SK-N-SH treated with all-trans-retinoic acid at 6 μM for 48 hours (cell line): Measurements from ENCODE around the gene COL19A1.

Source experiments
- ATAC-seq: fragments of 200-7000 bp; cut with Tn5 transposase; 3 replicates; pipeline ENCODE4 v1.9.1; 2020; ENCODE audit warnings: mild to moderate bottlenecking, moderate library complexity
- ARNTL ChIP-seq: fragments of 450-650 bp; formaldehyde crosslinking; IDR thresholded peaks from 2 replicates; pipeline ENCODE4 v1.5.0; 2020; ENCODE audit warnings: low read depth, mild to moderate bottlenecking, moderate library complexity, borderline replicate concordance
- BACH2 ChIP-seq: fragments of 250-450 bp; sonication (Bioruptor Pico); IDR thresholded peaks from 2 replicates; pipeline ENCODE4 v1.9.0; 2021; ENCODE audit warnings: mild to moderate bottlenecking, borderline replicate concordance
- CSDC2 ChIP-seq: fragments of 250-450 bp; sonication (Bioruptor Pico); IDR thresholded peaks from 2 replicates; pipeline ENCODE4 v1.5.0; 2020; ENCODE audit warnings: mild to moderate bottlenecking, moderate library complexity
- ESRRG ChIP-seq: fragments of 250-450 bp; sonication (Bioruptor Pico); IDR thresholded peaks from 2 replicates; pipeline ENCODE4 v1.6.1; 2021; ENCODE audit warnings: mild to moderate bottlenecking
- ISL1 ChIP-seq: fragments of 250-450 bp; sonication (Bioruptor Pico); IDR thresholded peaks from 2 replicates; pipeline ENCODE4 v2.1.2; 2022; ENCODE audit warnings: mild to moderate bottlenecking, moderate library complexity
- OSR1 ChIP-seq: fragments of 250-450 bp; sonication (Bioruptor Pico); IDR thresholded peaks from 2 replicates; pipeline ENCODE4 v1.8.0; 2022; ENCODE audit warnings: moderate library complexity, mild to moderate bottlenecking, inconsistent platforms
- PPARA ChIP-seq: fragments of 250-450 bp; sonication (Bioruptor Pico); IDR thresholded peaks from 2 replicates; pipeline ENCODE4 v1.5.0; 2020; ENCODE audit warnings: mild to moderate bottlenecking, borderline replicate concordance
- RARB ChIP-seq: fragments of 250-450 bp; sonication (Bioruptor Pico); IDR thresholded peaks from 2 replicates; pipeline ENCODE4 v1.8.0; 2021; ENCODE audit warnings: mild to moderate bottlenecking, moderate library complexity
- SNAI2 ChIP-seq: fragments of 250-450 bp; sonication (Bioruptor Pico); IDR thresholded peaks from 2 replicates; pipeline ENCODE4 v1.5.0; 2020; ENCODE audit warnings: mild to moderate bottlenecking, moderate library complexity
- TCF4 ChIP-seq: fragments of 250-450 bp; sonication (Bioruptor Pico); IDR thresholded peaks from 2 replicates; pipeline ENCODE4 v1.8.0; 2021; ENCODE audit warnings: mild to moderate bottlenecking, moderate library complexity, borderline replicate concordance
- TOX ChIP-seq: fragments of 250-450 bp; sonication (Bioruptor Pico); IDR thresholded peaks from 2 replicates; pipeline ENCODE4 v1.8.0; 2021; ENCODE audit warnings: mild to moderate bottlenecking, moderate library complexity, borderline replicate concordance
- ZC3H10 ChIP-seq: fragments of 250-450 bp; sonication (Bioruptor Pico); IDR thresholded peaks from 2 replicates; pipeline ENCODE4 v1.5.1; 2021; ENCODE audit warnings: mild to moderate bottlenecking, moderate library complexity
- ZFP3 ChIP-seq: fragments of 250-450 bp; sonication (Bioruptor Pico); IDR thresholded peaks from 2 replicates; pipeline ENCODE4 v1.5.0; 2020; ENCODE audit warnings: mild to moderate bottlenecking, moderate library complexity
- ZFP30 ChIP-seq: fragments of 450-650 bp; formaldehyde crosslinking; IDR thresholded peaks from 2 replicates; pipeline ENCODE4 v1.5.0; 2022; ENCODE audit warnings: mild to moderate bottlenecking, moderate library complexity
- ZNF565 ChIP-seq: fragments of 450-650 bp; formaldehyde crosslinking; conservative IDR thresholded peaks from 2 replicates; pipeline ENCODE4 v1.5.0; 2020; ENCODE audit warnings: low read depth, mild to moderate bottlenecking, moderate library complexity
- ZNF70 ChIP-seq: fragments of 450-650 bp; formaldehyde crosslinking; IDR thresholded peaks from 2 replicates; pipeline ENCODE4 v1.5.0; 2020; ENCODE audit warnings: mild to moderate bottlenecking, moderate library complexity
- ZNF8 ChIP-seq: fragments of 450-650 bp; formaldehyde crosslinking; IDR thresholded peaks from 2 replicates; pipeline ENCODE4 v1.5.0; 2020; ENCODE audit warnings: mild to moderate bottlenecking, moderate library complexity
- TF ChIP-seq, protein P1 (sequence below): fragments of 250-450 bp; sonication (Bioruptor Pico); IDR thresholded peaks from 2 replicates; pipeline ENCODE4 v1.8.0; 2021; ENCODE audit warnings: low read depth, mild to moderate bottlenecking, moderate library complexity, borderline replicate concordance
- TF ChIP-seq, protein P2 (sequence below): fragments of 250-450 bp; sonication (Bioruptor Pico); IDR thresholded peaks from 2 replicates; pipeline ENCODE4 v1.8.0; 2020; ENCODE audit warnings: mild to moderate bottlenecking, moderate library complexity, borderline replicate concordance
- TF ChIP-seq, protein P3 (sequence below): fragments of 250-450 bp; sonication (Bioruptor Pico); IDR thresholded peaks from 2 replicates; pipeline ENCODE4 v1.5.1; 2020; ENCODE audit warnings: low read depth, mild to moderate bottlenecking, moderate library complexity
- TF ChIP-seq, protein P4 (sequence below): fragments of 250-450 bp; sonication (Bioruptor Pico); IDR thresholded peaks from 2 replicates; pipeline ENCODE4 v1.5.1; 2021; ENCODE audit warnings: mild to moderate bottlenecking, moderate library complexity
- TF ChIP-seq, protein P5 (sequence below): fragments of 250-450 bp; sonication (Bioruptor Pico); IDR thresholded peaks from 2 replicates; pipeline ENCODE4 v1.5.0; 2020; ENCODE audit warnings: mild to moderate bottlenecking, moderate library complexity

Gene COL19A1

DNA sequence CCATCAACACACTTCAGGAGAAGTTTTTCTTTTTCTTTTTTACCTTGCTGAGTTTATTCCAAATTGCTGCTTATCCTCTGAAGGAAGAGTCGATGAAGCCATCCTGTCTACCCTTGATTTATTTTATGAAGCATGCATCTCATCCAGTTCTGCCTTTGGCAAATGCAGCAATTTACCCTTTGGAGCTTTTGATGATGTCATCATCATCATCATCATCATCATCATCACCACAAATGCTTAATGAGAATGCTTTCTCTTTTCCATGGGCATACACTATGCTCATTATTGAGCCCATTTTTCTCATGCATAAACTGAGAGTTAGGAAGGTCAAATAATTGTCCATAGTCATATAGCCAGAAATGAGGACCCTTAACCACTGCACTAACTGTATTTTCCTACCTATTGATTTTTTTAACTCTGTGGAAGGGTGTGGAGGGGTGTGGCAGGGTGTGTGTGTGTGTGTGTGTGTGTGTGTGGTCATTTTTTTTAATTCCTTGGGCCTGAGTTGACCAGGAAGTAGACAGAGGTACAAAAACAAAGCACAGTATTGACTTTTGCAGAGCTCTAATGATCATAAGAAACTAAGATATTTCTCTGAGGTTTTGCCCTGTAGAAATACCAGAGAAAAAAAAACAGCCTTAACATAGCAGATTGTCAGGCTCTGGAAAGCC lies 353.7 kb downstream of the COL19A1 start (continued):
- TF ChIP-seq, protein P1, sequence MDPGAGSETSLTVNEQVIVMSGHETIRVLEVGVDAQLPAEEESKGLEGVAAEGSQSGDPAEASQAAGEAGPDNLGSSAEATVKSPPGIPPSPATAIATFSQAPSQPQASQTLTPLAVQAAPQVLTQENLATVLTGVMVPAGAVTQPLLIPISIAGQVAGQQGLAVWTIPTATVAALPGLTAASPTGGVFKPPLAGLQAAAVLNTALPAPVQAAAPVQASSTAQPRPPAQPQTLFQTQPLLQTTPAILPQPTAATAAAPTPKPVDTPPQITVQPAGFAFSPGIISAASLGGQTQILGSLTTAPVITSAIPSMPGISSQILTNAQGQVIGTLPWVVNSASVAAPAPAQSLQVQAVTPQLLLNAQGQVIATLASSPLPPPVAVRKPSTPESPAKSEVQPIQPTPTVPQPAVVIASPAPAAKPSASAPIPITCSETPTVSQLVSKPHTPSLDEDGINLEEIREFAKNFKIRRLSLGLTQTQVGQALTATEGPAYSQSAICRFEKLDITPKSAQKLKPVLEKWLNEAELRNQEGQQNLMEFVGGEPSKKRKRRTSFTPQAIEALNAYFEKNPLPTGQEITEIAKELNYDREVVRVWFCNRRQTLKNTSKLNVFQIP (CRISPR knock-in tag): no peak
- no peak for TF ChIP-seq ISL1
- no peak for TF ChIP-seq OSR1 (CRISPR knock-in tag)
- no peak for TF ChIP-seq ZC3H10
- no peak for TF ChIP-seq PPARA

DNA sequence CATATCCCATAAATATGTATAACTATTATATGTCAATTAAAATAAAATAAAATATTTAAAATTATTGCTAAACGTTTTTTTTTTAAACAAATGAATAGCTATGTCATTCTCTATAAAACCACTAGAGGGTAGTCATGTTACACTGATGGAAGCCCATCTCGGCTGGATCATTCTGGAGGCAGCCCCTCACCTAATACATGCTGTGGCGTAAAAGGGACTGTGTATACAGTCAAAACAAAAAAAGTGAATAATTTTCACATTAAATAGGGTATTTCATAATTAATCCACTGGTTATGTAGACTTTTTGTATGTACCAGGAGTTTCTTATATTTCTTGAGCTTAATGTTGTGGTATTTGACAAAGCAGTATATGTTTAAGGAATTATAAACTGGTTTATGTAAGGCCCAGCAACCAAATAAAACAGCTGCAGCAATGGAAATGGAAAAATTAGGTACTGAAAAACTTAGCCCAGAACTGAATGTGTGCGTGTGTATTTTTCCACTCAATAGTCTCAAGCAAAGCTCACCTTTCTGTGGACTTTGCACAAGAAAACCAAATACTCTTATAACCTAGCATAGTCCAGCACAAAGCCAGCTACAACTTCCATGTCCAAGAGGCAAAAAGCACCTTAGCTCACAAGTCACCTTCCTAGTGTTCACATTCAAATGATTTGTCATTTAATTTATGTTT lies 354.8 kb downstream of the COL19A1 start:
- TF ChIP-seq ZC3H10 (no peak), RARB (no peak), ARNTL (CRISPR knock-in tag) (no peak), CSDC2 (CRISPR knock-in tag) (no peak), ZFP30 (no peak), ZNF565 (CRISPR knock-in tag) (no peak), BACH2 (CRISPR knock-in tag) (no peak), ZFP3 (CRISPR knock-in tag) (no peak), ISL1 (no peak), SNAI2 (CRISPR knock-in tag) (no peak), PPARA (no peak), OSR1 (CRISPR knock-in tag) (no peak), ZNF8 (CRISPR knock-in tag) (no peak), ESRRG (CRISPR knock-in tag) (no peak), ZNF70 (CRISPR knock-in tag) (no peak), TOX (CRISPR knock-in tag) (no peak), TCF4 (CRISPR knock-in tag) (no peak)
- TF ChIP-seq, protein P2, sequence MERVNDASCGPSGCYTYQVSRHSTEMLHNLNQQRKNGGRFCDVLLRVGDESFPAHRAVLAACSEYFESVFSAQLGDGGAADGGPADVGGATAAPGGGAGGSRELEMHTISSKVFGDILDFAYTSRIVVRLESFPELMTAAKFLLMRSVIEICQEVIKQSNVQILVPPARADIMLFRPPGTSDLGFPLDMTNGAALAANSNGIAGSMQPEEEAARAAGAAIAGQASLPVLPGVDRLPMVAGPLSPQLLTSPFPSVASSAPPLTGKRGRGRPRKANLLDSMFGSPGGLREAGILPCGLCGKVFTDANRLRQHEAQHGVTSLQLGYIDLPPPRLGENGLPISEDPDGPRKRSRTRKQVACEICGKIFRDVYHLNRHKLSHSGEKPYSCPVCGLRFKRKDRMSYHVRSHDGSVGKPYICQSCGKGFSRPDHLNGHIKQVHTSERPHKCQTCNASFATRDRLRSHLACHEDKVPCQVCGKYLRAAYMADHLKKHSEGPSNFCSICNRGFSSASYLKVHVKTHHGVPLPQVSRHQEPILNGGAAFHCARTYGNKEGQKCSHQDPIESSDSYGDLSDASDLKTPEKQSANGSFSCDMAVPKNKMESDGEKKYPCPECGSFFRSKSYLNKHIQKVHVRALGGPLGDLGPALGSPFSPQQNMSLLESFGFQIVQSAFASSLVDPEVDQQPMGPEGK: no peak
- TF ChIP-seq, protein P3, sequence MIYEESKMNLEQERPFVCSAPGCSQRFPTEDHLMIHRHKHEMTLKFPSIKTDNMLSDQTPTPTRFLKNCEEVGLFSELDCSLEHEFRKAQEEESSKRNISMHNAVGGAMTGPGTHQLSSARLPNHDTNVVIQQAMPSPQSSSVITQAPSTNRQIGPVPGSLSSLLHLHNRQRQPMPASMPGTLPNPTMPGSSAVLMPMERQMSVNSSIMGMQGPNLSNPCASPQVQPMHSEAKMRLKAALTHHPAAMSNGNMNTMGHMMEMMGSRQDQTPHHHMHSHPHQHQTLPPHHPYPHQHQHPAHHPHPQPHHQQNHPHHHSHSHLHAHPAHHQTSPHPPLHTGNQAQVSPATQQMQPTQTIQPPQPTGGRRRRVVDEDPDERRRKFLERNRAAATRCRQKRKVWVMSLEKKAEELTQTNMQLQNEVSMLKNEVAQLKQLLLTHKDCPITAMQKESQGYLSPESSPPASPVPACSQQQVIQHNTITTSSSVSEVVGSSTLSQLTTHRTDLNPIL (CRISPR knock-in tag): no peak
- TF ChIP-seq, protein P4, sequence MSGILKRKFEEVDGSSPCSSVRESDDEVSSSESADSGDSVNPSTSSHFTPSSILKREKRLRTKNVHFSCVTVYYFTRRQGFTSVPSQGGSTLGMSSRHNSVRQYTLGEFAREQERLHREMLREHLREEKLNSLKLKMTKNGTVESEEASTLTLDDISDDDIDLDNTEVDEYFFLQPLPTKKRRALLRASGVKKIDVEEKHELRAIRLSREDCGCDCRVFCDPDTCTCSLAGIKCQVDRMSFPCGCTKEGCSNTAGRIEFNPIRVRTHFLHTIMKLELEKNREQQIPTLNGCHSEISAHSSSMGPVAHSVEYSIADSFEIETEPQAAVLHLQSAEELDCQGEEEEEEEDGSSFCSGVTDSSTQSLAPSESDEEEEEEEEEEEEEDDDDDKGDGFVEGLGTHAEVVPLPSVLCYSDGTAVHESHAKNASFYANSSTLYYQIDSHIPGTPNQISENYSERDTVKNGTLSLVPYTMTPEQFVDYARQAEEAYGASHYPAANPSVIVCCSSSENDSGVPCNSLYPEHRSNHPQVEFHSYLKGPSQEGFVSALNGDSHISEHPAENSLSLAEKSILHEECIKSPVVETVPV: no peak
- TF ChIP-seq, all 23 proteins: peak for 0
- peak; percentile 63; the same call in 2 of the 3 replicates for ATAC-seq

DNA sequence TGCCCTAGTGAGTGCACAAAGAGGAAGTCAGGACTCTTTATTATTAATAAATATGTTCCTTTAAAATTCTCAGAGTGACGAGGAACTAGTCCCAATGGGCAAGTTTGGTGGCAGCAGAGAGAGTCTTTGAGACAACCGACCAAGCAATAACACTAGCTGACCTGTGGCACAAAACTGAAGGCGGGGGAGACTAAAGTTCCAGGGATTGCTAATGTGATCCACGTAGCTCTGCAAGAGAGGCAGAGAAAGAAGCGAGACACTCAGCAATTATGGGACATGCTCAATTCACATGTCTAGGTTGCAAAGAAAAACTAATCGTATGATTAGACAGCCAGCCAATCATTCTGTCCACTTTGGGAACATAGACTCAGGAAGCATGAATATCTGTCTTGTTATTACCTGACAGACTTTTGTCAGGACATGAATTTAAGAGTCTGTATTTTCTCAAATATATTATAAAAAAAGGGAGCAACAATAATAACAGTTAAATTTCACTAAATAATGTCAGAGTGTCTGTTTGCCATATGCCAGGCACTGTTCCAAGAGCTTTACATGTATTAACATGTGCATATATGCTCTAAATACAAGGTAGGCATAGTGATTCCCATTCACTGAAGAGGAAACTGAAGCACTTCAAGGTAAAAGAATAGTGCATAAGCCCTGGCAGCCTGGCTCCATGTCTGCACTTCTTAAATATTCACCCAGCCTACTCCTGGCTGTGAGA lies 355.5 kb downstream of the COL19A1 start:
- ATAC-seq: no peak
- TF ChIP-seq ZC3H10: no peak
- TF ChIP-seq, protein P4: no peak
- TF ChIP-seq ZFP30: no peak
- no peak for TF ChIP-seq CSDC2 (CRISPR knock-in tag)
- TF ChIP-seq, protein P1 (CRISPR knock-in tag): no peak
- TF ChIP-seq, protein P5, sequence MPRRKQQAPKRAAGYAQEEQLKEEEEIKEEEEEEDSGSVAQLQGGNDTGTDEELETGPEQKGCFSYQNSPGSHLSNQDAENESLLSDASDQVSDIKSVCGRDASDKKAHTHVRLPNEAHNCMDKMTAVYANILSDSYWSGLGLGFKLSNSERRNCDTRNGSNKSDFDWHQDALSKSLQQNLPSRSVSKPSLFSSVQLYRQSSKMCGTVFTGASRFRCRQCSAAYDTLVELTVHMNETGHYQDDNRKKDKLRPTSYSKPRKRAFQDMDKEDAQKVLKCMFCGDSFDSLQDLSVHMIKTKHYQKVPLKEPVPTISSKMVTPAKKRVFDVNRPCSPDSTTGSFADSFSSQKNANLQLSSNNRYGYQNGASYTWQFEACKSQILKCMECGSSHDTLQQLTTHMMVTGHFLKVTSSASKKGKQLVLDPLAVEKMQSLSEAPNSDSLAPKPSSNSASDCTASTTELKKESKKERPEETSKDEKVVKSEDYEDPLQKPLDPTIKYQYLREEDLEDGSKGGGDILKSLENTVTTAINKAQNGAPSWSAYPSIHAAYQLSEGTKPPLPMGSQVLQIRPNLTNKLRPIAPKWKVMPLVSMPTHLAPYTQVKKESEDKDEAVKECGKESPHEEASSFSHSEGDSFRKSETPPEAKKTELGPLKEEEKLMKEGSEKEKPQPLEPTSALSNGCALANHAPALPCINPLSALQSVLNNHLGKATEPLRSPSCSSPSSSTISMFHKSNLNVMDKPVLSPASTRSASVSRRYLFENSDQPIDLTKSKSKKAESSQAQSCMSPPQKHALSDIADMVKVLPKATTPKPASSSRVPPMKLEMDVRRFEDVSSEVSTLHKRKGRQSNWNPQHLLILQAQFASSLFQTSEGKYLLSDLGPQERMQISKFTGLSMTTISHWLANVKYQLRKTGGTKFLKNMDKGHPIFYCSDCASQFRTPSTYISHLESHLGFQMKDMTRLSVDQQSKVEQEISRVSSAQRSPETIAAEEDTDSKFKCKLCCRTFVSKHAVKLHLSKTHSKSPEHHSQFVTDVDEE (CRISPR knock-in tag): no peak
- TF ChIP-seq TOX (CRISPR knock-in tag): no peak
- TF ChIP-seq PPARA: no peak
- no peak for TF ChIP-seq ZNF70 (CRISPR knock-in tag)
- no peak for TF ChIP-seq RARB
- TF ChIP-seq ISL1: no peak
- TF ChIP-seq ARNTL (CRISPR knock-in tag): no peak
- TF ChIP-seq ZFP3 (CRISPR knock-in tag): no peak
- no peak for TF ChIP-seq ESRRG (CRISPR knock-in tag)
- TF ChIP-seq OSR1 (CRISPR knock-in tag): no peak
